Ascending aorta (tissue), 2 donors: ENCODE results near the gene KPTN. TPM values are rescaled to one million over a fixed set of nuclear protein-coding genes. Genes with fewer than 3 reads are reported as not detected.
A peak's percentile ranks its signal among the peaks of the same experiment; 100 is the strongest.

Source experiments
- DNase-seq, 2 donors: peaks; one replicate each; pipeline ENCODE4 v3.0.0-alpha.2; 2019; ENCODE audit warnings: low spot score in 2 of 2
- H3K27ac ChIP-seq, 2 donors: fragments of 200-600 bp; sonication (generic); one replicate each; pipeline ENCODE4 v1.5.1; 2016 to 2017; ENCODE audit warnings: mild to moderate bottlenecking in 1 of 2
- H3K27me3 ChIP-seq: fragments of 200-600 bp; sonication (generic); one replicate; pipeline ENCODE4 v1.5.1; 2017
- H3K36me3 ChIP-seq, 2 donors: fragments of 200-600 bp; sonication (generic); one replicate each; pipeline ENCODE4 v1.5.1; 2016
- H3K4me1 ChIP-seq, 2 donors: fragments of 200-600 bp; sonication (generic); one replicate each; pipeline ENCODE4 v1.5.1; 2016 to 2017; ENCODE audit warnings: mild to moderate bottlenecking in 1 of 2
- H3K4me3 ChIP-seq, 2 donors: fragments of 200-600 bp; sonication (generic); one replicate each; pipeline ENCODE4 v1.5.1; 2016 to 2017; ENCODE audit warnings: mild to moderate bottlenecking in 1 of 2
- H3K9me3 ChIP-seq, 2 donors: fragments of 200-600 bp; sonication (generic); one replicate each; pipeline ENCODE4 v1.5.1; 2016
- intact Hi-C: fragments of 100-400 bp; cut with DNase I; formaldehyde crosslinking; loops from one replicate; pipeline ENCODE4 v1.15.1; 2023
- total RNA-seq: library from RNA; depleted of rRNA; stranded (reverse); fragments of >200 nt; gene quantifications from one replicate; pipeline ENCODE4 v1.1.0, GENCODE V29; 2016
- TF ChIP-seq, protein P1 (sequence below), 3 experiments: fragments of 200-600 bp in 2 of 3; fragments of 450-650 bp in 1 of 3; sonication (generic) in 2 of 3; IDR thresholded peaks; one replicate each; pipeline ENCODE4 v1.5.1; 2016 to 2019; ENCODE audit warnings: antibody characterized with exemption in 3 of 3, mild to moderate bottlenecking in 1 of 3, moderate library complexity in 1 of 3

The KPTN gene
- total RNA-seq, 1 donor from 2014 or later = 26.0 TPM

DNA sequence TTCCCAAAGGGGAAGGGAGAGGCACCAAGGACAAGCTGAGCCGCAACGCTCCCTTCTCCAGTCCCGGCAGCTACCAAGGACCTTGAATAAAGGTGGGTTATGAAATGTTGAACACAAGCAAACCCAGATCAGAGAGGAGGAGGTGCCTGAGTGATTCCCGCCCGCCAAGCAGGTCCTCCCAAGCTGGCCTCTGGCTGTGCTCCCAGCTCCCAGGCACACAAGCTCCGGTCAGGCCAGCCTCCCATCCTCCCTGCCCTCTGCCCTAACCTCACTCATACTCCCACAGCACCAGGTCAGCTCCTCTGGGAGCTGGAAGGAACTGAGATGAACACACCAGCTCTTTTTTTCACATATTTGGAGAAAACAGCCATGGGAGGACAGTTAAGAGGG lies 27.1 kb upstream of the KPTN start:
- H3K27me3 ChIP-seq = no peaks in the 10 kb centered on the region
- intact Hi-C loops = no loop called here
- peaks cover 26 to 62% of the 10 kb centered on the region in 2 donors for H3K4me1 ChIP-seq
- H3K4me3 ChIP-seq = no peak overlapping the region
- H3K36me3 ChIP-seq = peaks cover 0 to 3% of the 10 kb centered on the region in 2 donors
- no peaks in the 10 kb centered on the region for H3K9me3 ChIP-seq
- DNase-seq = no peak
- H3K27ac ChIP-seq = peak overlapping the region; percentile 92 to 96
- TF ChIP-seq, protein P1, sequence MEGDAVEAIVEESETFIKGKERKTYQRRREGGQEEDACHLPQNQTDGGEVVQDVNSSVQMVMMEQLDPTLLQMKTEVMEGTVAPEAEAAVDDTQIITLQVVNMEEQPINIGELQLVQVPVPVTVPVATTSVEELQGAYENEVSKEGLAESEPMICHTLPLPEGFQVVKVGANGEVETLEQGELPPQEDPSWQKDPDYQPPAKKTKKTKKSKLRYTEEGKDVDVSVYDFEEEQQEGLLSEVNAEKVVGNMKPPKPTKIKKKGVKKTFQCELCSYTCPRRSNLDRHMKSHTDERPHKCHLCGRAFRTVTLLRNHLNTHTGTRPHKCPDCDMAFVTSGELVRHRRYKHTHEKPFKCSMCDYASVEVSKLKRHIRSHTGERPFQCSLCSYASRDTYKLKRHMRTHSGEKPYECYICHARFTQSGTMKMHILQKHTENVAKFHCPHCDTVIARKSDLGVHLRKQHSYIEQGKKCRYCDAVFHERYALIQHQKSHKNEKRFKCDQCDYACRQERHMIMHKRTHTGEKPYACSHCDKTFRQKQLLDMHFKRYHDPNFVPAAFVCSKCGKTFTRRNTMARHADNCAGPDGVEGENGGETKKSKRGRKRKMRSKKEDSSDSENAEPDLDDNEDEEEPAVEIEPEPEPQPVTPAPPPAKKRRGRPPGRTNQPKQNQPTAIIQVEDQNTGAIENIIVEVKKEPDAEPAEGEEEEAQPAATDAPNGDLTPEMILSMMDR (IDR thresholded peaks at IDR 0.05) = no peak

DNA sequence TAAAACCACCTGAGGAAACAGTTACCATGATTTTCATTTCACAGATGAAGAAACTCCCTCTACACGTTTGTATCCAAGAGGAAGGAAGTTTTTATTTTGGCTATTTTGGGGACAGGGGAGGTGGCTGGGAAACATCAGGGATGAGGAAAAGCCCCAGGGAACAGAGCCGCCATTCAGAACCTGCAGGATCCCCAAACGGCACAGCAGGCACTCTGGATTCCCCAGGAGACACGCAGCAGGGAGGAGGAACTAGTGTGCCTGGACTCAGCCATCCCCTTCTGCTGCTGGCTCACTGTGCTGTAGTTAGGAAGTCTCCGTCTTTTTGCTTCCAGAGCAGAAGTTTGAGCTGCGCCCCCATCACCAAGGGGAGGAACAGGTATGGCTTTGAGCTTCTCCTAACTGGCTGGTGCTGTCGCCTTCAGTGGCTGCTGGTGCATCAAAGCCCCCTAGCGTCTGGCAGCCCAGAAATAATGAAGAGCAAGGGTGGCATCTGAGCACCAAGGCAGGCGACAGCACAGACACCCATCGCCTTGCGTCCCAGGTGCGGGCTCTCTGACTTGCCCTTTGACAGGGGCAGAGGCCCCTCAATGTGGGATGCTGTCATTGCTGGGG lies 26.6 kb upstream of the KPTN start:
- intact Hi-C loops = no loop called here
- H3K4me3 ChIP-seq = no peak overlapping the region

DNA sequence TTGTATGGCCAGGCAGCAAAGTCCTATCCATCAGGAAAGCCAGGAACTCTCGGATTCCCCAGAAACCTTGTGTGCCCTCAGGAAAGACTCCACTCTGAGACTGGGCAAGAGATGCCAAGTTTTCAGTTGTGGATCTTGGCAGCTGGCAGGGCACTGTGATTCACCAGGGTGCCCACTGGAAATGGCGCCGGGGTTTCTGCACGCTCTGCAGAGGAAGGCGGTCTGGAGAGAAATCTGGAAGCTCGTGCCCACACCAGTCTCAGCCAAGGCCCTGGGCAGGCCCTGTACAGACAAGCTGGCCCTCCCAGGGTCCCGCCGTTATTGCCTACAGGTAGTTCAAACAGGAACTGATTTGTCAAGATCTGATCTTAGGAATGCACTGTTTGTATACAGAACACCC lies 26.0 kb upstream of the KPTN start:
- Histone ChIP-seq H3K27me3 (no peaks in the 10 kb centered on the region), H3K9me3 (no peaks in the 10 kb centered on the region), H3K27ac (peak overlapping the region; percentile 52 to 60), H3K36me3 (peaks cover 0 to 3% of the 10 kb centered on the region in 2 donors), H3K4me1 (peaks cover 26 to 62% of the 10 kb centered on the region in 2 donors), H3K4me3 (peak overlapping the region in 1 of 2 donors; percentile 14)
- TF ChIP-seq, protein P1 (IDR thresholded peaks at IDR 0.05) = no peak
- peak in 1 of 2 donors; percentile 86 for DNase-seq
- intact Hi-C loops = no loop called here

More for the DNA sequence above, 26.6 kb upstream of the KPTN start:
- TF ChIP-seq, protein P1 (IDR thresholded peaks at IDR 0.05) = no peak
- no peaks in the 10 kb centered on the region for H3K9me3 ChIP-seq
- no peaks in the 10 kb centered on the region for H3K27me3 ChIP-seq
- peaks cover 26 to 62% of the 10 kb centered on the region in 2 donors for H3K4me1 ChIP-seq
- peaks cover 0 to 3% of the 10 kb centered on the region in 2 donors for H3K36me3 ChIP-seq
- DNase-seq = no peak
- peak overlapping the region; percentile 92 to 96 for H3K27ac ChIP-seq

DNA sequence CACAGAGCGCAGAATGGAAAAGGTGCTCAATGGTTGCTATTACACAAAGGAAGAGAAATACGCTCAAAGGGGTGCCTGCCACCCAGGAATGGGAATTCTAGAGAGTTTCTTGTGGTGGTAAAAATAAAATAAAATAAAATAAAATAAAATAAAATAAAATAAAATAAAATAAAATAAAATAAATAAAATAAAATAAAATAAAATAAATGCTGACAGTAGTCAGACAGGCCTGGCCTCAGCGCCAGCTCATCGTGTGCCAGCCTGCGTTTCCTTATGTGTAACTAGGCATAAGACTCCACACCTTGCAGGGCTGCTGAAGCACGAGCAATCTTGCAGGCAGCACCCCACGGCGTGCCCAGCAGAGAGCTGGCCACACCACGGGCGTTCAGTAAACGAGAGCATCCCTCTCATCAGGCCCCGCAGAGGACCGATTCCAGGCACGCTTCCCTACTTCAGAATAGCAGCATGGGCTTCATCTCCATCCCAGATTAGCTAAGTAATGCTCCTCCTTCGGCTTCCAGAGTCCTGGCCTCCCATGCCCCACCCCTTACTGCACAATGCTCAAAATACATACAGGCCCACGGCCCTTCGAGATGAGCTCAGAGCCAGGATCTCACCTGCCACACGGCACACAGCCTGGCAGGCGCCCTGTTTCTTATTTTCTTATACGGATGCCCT lies 25.3 kb upstream of the KPTN start:
- H3K27ac ChIP-seq = peak overlapping the region; percentile 47 to 52
- H3K27me3 ChIP-seq = no peaks in the 10 kb centered on the region
- TF ChIP-seq, protein P1 (IDR thresholded peaks at IDR 0.05) = no peak
- no peaks in the 10 kb centered on the region for H3K9me3 ChIP-seq
- intact Hi-C loops = no loop called here
- DNase-seq = no peak
- H3K4me1 ChIP-seq = peaks cover 26 to 62% of the 10 kb centered on the region in 2 donors
- H3K36me3 ChIP-seq = peaks cover 0 to 3% of the 10 kb centered on the region in 2 donors
- peak overlapping the region in 1 of 2 donors; percentile 14 for H3K4me3 ChIP-seq

DNA sequence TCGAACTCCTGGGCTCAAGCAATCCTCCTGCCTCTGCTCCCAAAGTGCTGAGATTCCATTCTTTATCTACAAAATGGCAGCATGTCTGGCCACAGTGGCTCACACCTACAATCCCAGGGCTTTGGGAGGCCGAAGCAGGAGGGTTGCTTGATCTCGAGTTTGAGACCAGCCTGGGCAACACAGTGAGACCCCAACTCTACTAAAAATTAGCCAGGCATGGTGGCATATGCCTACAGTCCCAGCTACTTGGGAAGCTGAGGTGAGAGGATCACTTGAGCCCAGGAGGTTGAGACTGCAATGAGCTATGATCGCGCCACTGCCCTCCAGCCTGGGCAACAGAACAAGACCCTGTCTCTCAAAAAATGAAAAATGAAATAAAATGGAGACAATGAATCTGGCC lies 24.7 kb upstream of the KPTN start:
- no peak overlapping the region for H3K4me3 ChIP-seq
- H3K9me3 ChIP-seq = no peaks in the 10 kb centered on the region
- H3K27me3 ChIP-seq = no peaks in the 10 kb centered on the region
- intact Hi-C loops = no loop called here
- peaks cover 4 to 8% of the 10 kb centered on the region in 2 donors for H3K36me3 ChIP-seq
- peaks cover 26 to 59% of the 10 kb centered on the region in 2 donors for H3K4me1 ChIP-seq
- DNase-seq = no peak
- peak overlapping the region in 1 of 2 donors; percentile 47 for H3K27ac ChIP-seq
- TF ChIP-seq, protein P1 (IDR thresholded peaks at IDR 0.05) = no peak
